IgD-negative memory B cell (primary cell): ENCODE results near the gene GPR142. TPM values are rescaled to one million over a fixed set of nuclear protein-coding genes. Genes with fewer than 3 reads are reported as not detected.

Source experiments
- H3K27ac Mint-ChIP-seq, 3 donors: one replicate each; pipeline ENCODE4 v1.8.0; 2020 to 2022; ENCODE audit warnings: mild to moderate bottlenecking in 3 of 3, mixed read lengths in 3 of 3, moderate library complexity in 1 of 3
- H3K27me3 Mint-ChIP-seq: one replicate; pipeline ENCODE4 v1.8.0; 2021; ENCODE audit warnings: mixed read lengths
- H3K36me3 Mint-ChIP-seq: one replicate; pipeline ENCODE4 v1.8.0; 2020; ENCODE audit warnings: mild to moderate bottlenecking, mixed read lengths
- H3K4me1 Mint-ChIP-seq, 3 donors: one replicate each; pipeline ENCODE4 v1.8.0; 2020 to 2022; ENCODE audit warnings: mixed read lengths in 3 of 3, mild to moderate bottlenecking in 1 of 3
- H3K4me3 Mint-ChIP-seq, 4 donors: one replicate each; pipeline ENCODE4 v1.8.0; 2020 to 2022; ENCODE audit warnings: mild to moderate bottlenecking in 4 of 4, mixed read lengths in 4 of 4, moderate library complexity in 3 of 4
- H3K9me3 Mint-ChIP-seq, 3 donors: one replicate each; pipeline ENCODE4 v1.8.0; 2020 to 2021; ENCODE audit warnings: mixed read lengths in 3 of 3, mild to moderate bottlenecking in 1 of 3
- polyA plus RNA-seq: library from polyadenylated mRNA; unstranded; fragments of 300-500 nt; fragmentation: Illumina TruSeq; gene quantifications from one replicate; pipeline ENCODE4 v1.2.3, GENCODE V29; 2021

Gene GPR142
- polyA plus RNA-seq, 1 donor from 2014 or later = not detected

DNA sequence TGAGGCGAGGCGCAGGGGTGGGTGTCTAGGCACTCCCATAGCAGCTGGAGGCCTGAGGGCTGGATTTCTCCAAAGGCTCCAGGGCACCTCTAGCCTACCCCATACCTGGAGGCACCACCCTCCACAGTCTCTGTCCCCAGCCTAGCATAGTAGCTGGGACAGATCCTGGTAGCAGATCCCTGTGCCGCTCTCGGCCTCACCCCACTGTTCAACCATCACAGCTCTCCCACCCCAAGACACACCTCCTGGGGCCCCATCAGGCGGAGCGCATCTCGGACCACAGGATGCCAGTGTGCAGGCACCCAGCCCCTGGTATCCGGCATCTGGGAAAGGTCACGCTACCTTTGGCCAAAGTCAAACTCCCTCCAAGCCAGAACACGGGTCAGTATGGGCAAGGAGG is 12.7 kb upstream of the GPR142 start:
- no peaks in the 10 kb centered on the region for H3K9me3 Mint-ChIP-seq
- H3K4me1 Mint-ChIP-seq = peaks cover 0 to 6% (median 2%) of the 10 kb centered on the region in 3 donors
- H3K27me3 Mint-ChIP-seq = peaks cover 47% of the 10 kb centered on the region
- H3K36me3 Mint-ChIP-seq = no peaks in the 10 kb centered on the region
- H3K4me3 Mint-ChIP-seq = peak overlapping the region in 1 of 4 donors; percentile 63
- H3K27ac Mint-ChIP-seq = no peak overlapping the region

DNA sequence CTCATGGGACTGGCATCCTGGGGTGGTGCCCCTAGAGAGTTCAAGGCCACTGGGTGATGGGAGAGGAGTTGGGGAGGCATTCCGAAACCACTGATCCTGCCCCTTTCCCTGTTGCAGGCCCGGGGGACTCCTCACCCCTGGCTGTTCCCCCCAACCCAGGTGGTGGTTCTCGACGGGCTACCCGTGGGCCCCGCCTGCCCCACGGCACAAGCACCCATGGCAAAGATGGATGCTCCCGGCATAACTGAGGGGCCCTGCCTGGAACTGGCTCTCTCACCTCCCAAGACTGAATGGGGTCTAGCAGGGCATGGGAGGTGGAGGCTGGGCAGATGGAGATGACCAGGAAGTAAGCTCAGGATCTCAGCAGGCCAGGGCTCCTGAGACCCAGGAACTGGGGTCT is 12.2 kb upstream of the GPR142 start:
- Mint-ChIP-seq H3K9me3 (no peaks in the 10 kb centered on the region), H3K4me1 (peaks cover 0 to 6% (median 2%) of the 10 kb centered on the region in 3 donors), H3K27me3 (peaks cover 46% of the 10 kb centered on the region), H3K27ac (no peak overlapping the region), H3K4me3 (no peak overlapping the region), H3K36me3 (no peaks in the 10 kb centered on the region)

GRCh38 chr17:74356646-74357465 is 10.4 kb upstream of the GPR142 start:
- no peaks in the 10 kb centered on the region for H3K9me3 Mint-ChIP-seq
- H3K27me3 Mint-ChIP-seq = peaks cover 53% of the 10 kb centered on the region
- peaks cover 0 to 6% (median 2%) of the 10 kb centered on the region in 3 donors for H3K4me1 Mint-ChIP-seq
- no peak overlapping the region for H3K4me3 Mint-ChIP-seq
- no peak overlapping the region for H3K27ac Mint-ChIP-seq
- no peaks in the 10 kb centered on the region for H3K36me3 Mint-ChIP-seq

DNA sequence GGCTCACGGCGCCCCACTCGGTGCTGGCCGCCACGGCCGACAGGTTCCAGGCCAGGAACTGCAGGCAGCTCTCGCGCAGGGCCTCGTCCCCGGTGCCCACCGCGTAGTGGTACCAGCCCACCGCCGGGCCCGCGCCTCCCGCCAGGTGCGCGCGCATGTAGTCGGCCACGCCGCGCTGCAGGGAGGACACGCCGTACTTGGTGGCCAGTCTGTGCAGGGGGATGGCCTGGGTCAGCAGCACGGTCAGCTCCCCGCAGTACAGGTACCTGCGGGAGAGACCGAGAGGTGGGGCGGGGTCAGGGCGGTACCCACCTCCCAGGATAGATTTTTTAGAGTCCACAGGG is 9.9 kb upstream of the GPR142 start:
- Mint-ChIP-seq H3K36me3 (no peaks in the 10 kb centered on the region), H3K4me1 (peaks cover 0 to 6% (median 2%) of the 10 kb centered on the region in 3 donors), H3K9me3 (no peaks in the 10 kb centered on the region), H3K4me3 (no peak overlapping the region), H3K27ac (no peak overlapping the region), H3K27me3 (peaks cover 51% of the 10 kb centered on the region)

GRCh38 chr17:74358697-74359096 is 8.6 kb upstream of the GPR142 start:
- Mint-ChIP-seq H3K36me3 (no peaks in the 10 kb centered on the region), H3K27me3 (peaks cover 39% of the 10 kb centered on the region), H3K4me1 (peaks cover 0 to 6% (median 2%) of the 10 kb centered on the region in 3 donors), H3K9me3 (no peaks in the 10 kb centered on the region), H3K4me3 (no peak overlapping the region), H3K27ac (no peak overlapping the region)

DNA sequence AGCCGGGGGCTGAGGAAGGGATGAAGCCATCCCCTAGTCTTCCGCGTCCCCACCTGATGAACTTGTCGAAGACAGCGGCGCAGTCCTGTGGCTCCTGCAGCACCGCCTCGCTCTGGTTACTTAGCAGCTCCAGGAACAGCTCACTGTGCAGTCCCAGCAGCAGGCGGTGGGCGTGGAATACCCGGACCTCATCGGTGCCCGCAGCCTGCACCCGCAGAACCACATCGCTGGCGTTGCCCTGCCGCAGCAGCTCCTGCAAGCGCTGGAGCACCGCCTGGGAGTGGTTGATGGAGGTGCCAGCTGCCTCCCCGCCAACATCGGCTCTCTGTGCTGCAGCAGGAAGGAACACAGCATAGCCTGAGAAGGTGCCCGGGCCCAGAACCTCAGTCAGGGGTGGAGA is 7.4 kb upstream of the GPR142 start:
- H3K9me3 Mint-ChIP-seq = no peaks in the 10 kb centered on the region
- no peaks in the 10 kb centered on the region for H3K36me3 Mint-ChIP-seq
- no peak overlapping the region for H3K27ac Mint-ChIP-seq
- peaks cover 29% of the 10 kb centered on the region for H3K27me3 Mint-ChIP-seq
- H3K4me3 Mint-ChIP-seq = no peak overlapping the region
- peaks cover 0 to 2% (median 2%) of the 10 kb centered on the region in 3 donors for H3K4me1 Mint-ChIP-seq

- Mint-ChIP-seq H3K4me1 (peaks cover 0 to 2% (median 2%) of the 10 kb centered on the region in 3 donors), H3K27me3 (peaks cover 24% of the 10 kb centered on the region), H3K9me3 (no peaks in the 10 kb centered on the region), H3K4me3 (no peak overlapping the region), H3K36me3 (no peaks in the 10 kb centered on the region), H3K27ac (peak overlapping the region in 1 of 3 donors; percentile 80)
Observed at GRCh38 chr17:74360899-74361229, 6.4 kb upstream of the GPR142 start.

DNA sequence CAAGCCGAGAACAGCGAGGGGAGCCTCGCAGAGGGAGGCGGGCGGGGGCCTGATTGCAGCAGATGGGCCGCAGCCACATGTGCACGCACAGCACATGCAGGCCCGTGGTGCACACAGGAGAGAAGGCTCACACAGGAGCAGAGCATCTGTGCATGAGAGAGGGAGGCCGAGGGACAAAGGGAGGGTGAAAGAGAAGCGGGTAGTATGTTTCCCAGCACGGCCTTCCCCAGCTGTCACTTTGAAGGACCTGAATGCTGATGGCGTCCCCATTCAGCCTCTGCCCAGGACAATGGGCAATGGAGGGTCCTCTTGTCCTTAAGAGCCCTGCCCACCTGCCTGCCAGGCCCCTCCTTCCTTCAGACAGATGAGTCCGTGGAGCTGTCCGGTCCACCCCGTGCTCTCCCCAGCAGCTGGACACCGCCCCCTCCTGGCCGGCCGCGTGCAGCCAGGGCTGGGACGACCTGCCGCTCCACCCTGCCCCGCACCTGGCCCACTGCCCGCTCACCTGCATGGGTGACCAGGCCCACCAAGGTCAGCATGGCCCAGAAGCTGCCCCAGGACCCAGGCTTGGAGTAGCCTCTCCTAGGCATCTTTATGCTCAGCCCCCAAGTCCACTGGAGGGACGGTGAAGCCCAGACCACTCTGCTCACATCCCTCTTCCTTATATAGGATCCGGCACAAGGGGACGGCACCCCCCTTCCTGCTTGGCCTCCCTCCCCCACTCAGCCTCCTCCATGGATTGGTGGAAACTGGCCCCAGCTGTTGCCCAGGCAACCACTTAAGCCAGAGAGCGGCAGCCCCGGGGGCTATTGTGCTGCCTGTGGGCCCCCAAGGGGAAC is 5.9 kb upstream of the GPR142 start, which contains the start of gene BTBD17:
Gene BTBD17, minus strand, starts transcription at position 639 of the 839 bp plus-strand sequence. Its CDS starts 49 bp downstream, at position 590.
- Mint-ChIP-seq H3K4me3 (no peak within 1 kb of the TSS), H3K9me3 (no peaks in the 10 kb centered on the region), H3K36me3 (no peaks in the 10 kb centered on the region), H3K27me3 (peaks cover 24% of the 10 kb centered on the region), H3K4me1 (peaks cover 0 to 2% (median 2%) of the 10 kb centered on the region in 3 donors), H3K27ac (peak within 1 kb of the TSS in 1 of 3 donors; percentile 80)

- Mint-ChIP-seq H3K9me3 (no peaks in the 10 kb centered on the region), H3K4me3 (no peak overlapping the region), H3K27ac (no peak overlapping the region), H3K27me3 (peaks cover 24% of the 10 kb centered on the region), H3K36me3 (no peaks in the 10 kb centered on the region), H3K4me1 (peaks cover 0 to 2% (median 2%) of the 10 kb centered on the region in 3 donors)
Observed at GRCh38 chr17:74362069-74362405, 5.3 kb upstream of the GPR142 start.

GRCh38 chr17:74362810-74363498 is 4.4 kb upstream of the GPR142 start:
- Mint-ChIP-seq H3K36me3 (no peaks in the 10 kb centered on the region), H3K27ac (no peak overlapping the region), H3K4me1 (no peaks in the 10 kb centered on the region), H3K27me3 (peaks cover 21% of the 10 kb centered on the region), H3K9me3 (no peaks in the 10 kb centered on the region), H3K4me3 (no peak overlapping the region)

GRCh38 chr17:74368341-74369081 is 1.2 kb downstream of the GPR142 start:
- peaks cover 0 to 6% (median 6%) of the 10 kb centered on the region in 3 donors for H3K4me1 Mint-ChIP-seq
- no peaks in the 10 kb centered on the region for H3K9me3 Mint-ChIP-seq
- peak overlapping the region in 1 of 4 donors; percentile 68 for H3K4me3 Mint-ChIP-seq
- H3K27ac Mint-ChIP-seq = no peak overlapping the region
- H3K36me3 Mint-ChIP-seq = no peaks in the 10 kb centered on the region
- H3K27me3 Mint-ChIP-seq = peaks cover 6% of the 10 kb centered on the region

DNA sequence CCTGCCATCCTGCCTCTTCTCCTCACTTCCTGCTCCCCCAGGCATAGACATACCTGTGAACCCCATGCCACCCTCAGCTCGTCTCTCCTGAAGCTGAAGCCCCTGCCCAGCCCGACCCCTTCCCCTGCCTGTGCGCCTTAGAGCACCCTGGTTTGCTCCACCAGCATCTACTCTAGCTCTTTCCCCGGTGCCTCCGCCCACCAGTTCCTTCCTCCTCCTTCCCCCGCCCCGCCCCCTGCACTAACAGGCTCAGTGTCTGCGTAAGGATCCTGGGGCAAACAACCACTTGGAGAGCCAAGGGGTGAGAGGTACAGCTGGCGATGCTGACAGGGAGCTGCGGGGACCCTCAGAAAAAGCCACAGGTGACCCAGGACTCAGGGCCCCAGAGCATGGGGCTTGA is 1.9 kb downstream of the GPR142 start:
- H3K27me3 Mint-ChIP-seq = peaks cover 7% of the 10 kb centered on the region
- peaks cover 0 to 6% (median 6%) of the 10 kb centered on the region in 3 donors for H3K4me1 Mint-ChIP-seq
- H3K36me3 Mint-ChIP-seq = no peaks in the 10 kb centered on the region
- no peak overlapping the region for H3K27ac Mint-ChIP-seq
- H3K4me3 Mint-ChIP-seq = peak overlapping the region in 2 of 4 donors; percentile 68 to 79
- H3K9me3 Mint-ChIP-seq = no peaks in the 10 kb centered on the region

DNA sequence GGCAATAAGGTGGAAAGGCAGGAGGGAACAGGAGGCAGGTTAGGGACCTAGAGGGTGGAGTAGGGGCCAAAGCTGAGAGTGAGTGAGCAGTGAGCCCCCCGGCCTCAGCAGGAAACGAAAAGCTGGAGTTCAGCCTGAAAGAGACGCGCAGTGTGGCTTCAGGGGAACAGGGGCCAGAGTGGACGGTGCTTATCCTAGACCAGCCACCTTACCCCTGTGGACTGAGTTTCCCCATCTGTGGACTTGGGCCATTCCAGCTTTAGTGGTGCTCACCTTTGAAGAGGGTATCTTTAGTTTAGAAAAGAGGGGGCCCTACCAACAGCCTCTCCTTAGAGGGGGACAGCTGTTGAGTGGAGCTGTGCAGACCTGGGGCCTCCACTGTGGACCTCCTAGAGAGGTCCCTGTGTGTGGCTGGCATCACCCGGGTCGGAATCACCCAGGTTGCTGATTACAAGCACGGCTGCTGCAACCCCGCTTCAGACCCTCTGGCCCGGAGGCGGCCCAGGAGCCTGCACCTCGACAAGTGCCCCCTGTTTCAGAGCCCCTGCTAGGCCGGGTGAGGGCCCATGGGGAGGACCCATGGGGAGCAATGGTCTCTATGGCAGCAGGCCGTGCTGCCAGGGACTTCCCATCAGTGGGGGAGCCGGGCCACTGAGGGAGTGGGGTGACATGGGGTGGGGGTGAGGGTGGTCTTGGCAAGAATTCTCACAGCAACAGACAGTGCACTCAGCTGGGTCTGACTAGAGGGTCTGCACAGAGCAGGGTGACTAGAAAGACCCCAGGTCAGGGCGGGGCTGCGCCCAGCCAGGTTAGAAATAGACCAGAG is 2.6 kb downstream of the GPR142 start:
- peak overlapping the region in 1 of 4 donors; percentile 79 for H3K4me3 Mint-ChIP-seq
- H3K27ac Mint-ChIP-seq = no peak overlapping the region
- peaks cover 9% of the 10 kb centered on the region for H3K27me3 Mint-ChIP-seq
- H3K36me3 Mint-ChIP-seq = no peaks in the 10 kb centered on the region
- peaks cover 0 to 6% (median 6%) of the 10 kb centered on the region in 3 donors for H3K4me1 Mint-ChIP-seq
- no peaks in the 10 kb centered on the region for H3K9me3 Mint-ChIP-seq

DNA sequence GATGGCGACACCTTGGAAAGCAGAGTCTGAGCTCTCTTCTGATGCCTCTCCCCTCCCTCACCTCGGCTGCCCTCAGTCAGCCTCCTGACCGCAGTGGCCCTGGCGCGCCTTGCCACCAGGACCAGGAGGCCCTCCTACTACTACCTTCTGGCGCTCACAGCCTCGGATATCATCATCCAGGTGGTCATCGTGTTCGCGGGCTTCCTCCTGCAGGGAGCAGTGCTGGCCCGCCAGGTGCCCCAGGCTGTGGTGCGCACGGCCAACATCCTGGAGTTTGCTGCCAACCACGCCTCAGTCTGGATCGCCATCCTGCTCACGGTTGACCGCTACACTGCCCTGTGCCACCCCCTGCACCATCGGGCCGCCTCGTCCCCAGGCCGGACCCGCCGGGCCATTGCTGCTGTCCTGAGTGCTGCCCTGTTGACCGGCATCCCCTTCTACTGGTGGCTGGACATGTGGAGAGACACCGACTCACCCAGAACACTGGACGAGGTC is 4.4 kb downstream of the GPR142 start:
- peaks cover 9% of the 10 kb centered on the region for H3K27me3 Mint-ChIP-seq
- no peak overlapping the region for H3K27ac Mint-ChIP-seq
- no peaks in the 10 kb centered on the region for H3K36me3 Mint-ChIP-seq
- peaks cover 0 to 6% (median 6%) of the 10 kb centered on the region in 3 donors for H3K4me1 Mint-ChIP-seq
- H3K9me3 Mint-ChIP-seq = no peaks in the 10 kb centered on the region
- no peak overlapping the region for H3K4me3 Mint-ChIP-seq
